HepG2 (cell line): ENCODE measurements around the gene SNX11. TPM values are rescaled to one million over a fixed set of nuclear protein-coding genes. Genes with fewer than 3 reads are reported as not detected.

ENCODE experiments used
- FOSL2 ChIP-seq: sonication (generic); formaldehyde crosslinking; IDR thresholded peaks from 2 replicates; pipeline ENCODE4 v1.4.0; 2020; ENCODE audit warnings: missing genetic modification reagents
- HOXD1 ChIP-seq: sonication (generic); formaldehyde crosslinking; IDR thresholded peaks from 2 replicates; pipeline ENCODE4 v1.5.0; 2020; ENCODE audit warnings: missing genetic modification reagents
- KLF9 ChIP-seq: IDR thresholded peaks from 2 replicates; pipeline ENCODE4 v1.6.1; 2016; ENCODE audit warnings: low read depth
- LBX2 ChIP-seq: sonication (generic); formaldehyde crosslinking; IDR thresholded peaks from 2 replicates; pipeline ENCODE4 v1.5.0; 2020; ENCODE audit warnings: missing genetic modification reagents, mild to moderate bottlenecking, borderline replicate concordance
- MAZ ChIP-seq, 2 experiments: sonication (generic) in 1 of 2; formaldehyde crosslinking in 1 of 2; IDR thresholded peaks; 2 replicates each; pipeline versions ENCODE4 v1.5.0 to v1.6.1; 2012 to 2020; ENCODE audit warnings: low read depth in 2 of 2, mild to moderate bottlenecking in 2 of 2, borderline replicate concordance in 1 of 2, improper control_type of control experiment in 1 of 2, low read length in 1 of 2, missing genetic modification reagents in 1 of 2, moderate library complexity in 1 of 2
- MTF1 ChIP-seq: sonication (generic); formaldehyde crosslinking; IDR thresholded peaks from 2 replicates; pipeline ENCODE4 v1.5.0; 2020; ENCODE audit warnings: missing genetic modification reagents
- NCOR1 ChIP-seq: fragments of 200-600 bp; sonication (generic); IDR thresholded peaks from 2 replicates; pipeline ENCODE4 v1.7.0; 2017; ENCODE audit warnings: antibody characterized with exemption, low read length, borderline replicate concordance
- NONO ChIP-seq, 2 experiments: fragments of 450-650 bp in 1 of 2; sonication (generic) in 1 of 2; formaldehyde crosslinking in 1 of 2; IDR thresholded peaks in 1 of 2; conservative IDR thresholded peaks in 1 of 2; 2 replicates each; pipeline versions ENCODE4 v1.6.1 to v1.8.0; 2017 to 2022; ENCODE audit warnings: mild to moderate bottlenecking in 1 of 2, missing genetic modification reagents in 1 of 2, moderate library complexity in 1 of 2
- REST ChIP-seq, 2 experiments: IDR thresholded peaks; 2 replicates each; pipeline ENCODE4 v1.6.1; 2011 to 2012; ENCODE audit warnings: low read length in 2 of 2, borderline replicate concordance in 1 of 2, low read depth in 1 of 2, mild to moderate bottlenecking in 1 of 2, moderate library complexity in 1 of 2
- SCMH1 ChIP-seq: sonication (generic); formaldehyde crosslinking; IDR thresholded peaks from 2 replicates; pipeline ENCODE4 v1.9.0; 2021; ENCODE audit warnings: missing genetic modification reagents, mild to moderate bottlenecking, borderline replicate concordance
- SIX4 ChIP-seq: sonication (generic); formaldehyde crosslinking; IDR thresholded peaks from 2 replicates; pipeline ENCODE4 v1.4.0; 2020; ENCODE audit warnings: missing genetic modification reagents
- YEATS2 ChIP-seq: sonication (generic); formaldehyde crosslinking; IDR thresholded peaks from 2 replicates; pipeline ENCODE4 v1.4.0; 2020; ENCODE audit warnings: missing genetic modification reagents, borderline replicate concordance
- ZFP37 ChIP-seq: sonication (generic); formaldehyde crosslinking; IDR thresholded peaks from 2 replicates; pipeline ENCODE4 v1.4.0; 2020; ENCODE audit warnings: missing genetic modification reagents, borderline replicate concordance
- ZNF10 ChIP-seq: sonication (generic); formaldehyde crosslinking; IDR thresholded peaks from 2 replicates; pipeline ENCODE4 v1.4.0; 2020; ENCODE audit warnings: mild to moderate bottlenecking, low read depth, missing genetic modification reagents, borderline replicate concordance
- ZNF143 ChIP-seq: sonication (generic); formaldehyde crosslinking; IDR thresholded peaks from 2 replicates; pipeline ENCODE4 v1.4.0; 2020; ENCODE audit warnings: missing genetic modification reagents
- ZNF326 ChIP-seq: sonication (generic); formaldehyde crosslinking; IDR thresholded peaks from 2 replicates; pipeline ENCODE4 v1.4.0; 2020; ENCODE audit warnings: missing genetic modification reagents, borderline replicate concordance
- ZNF33A ChIP-seq: sonication (generic); formaldehyde crosslinking; IDR thresholded peaks from 2 replicates; pipeline ENCODE4 v1.5.1; 2020; ENCODE audit warnings: missing genetic modification reagents, mild to moderate bottlenecking, moderate library complexity, borderline replicate concordance
- ZNF484 ChIP-seq: sonication (generic); formaldehyde crosslinking; IDR thresholded peaks from 2 replicates; pipeline ENCODE4 v1.5.1; 2020; ENCODE audit warnings: mild to moderate bottlenecking, low read depth, missing genetic modification reagents, borderline replicate concordance
- ZNF562 ChIP-seq: sonication (generic); formaldehyde crosslinking; IDR thresholded peaks from 2 replicates; pipeline ENCODE4 v1.8.0; 2022; ENCODE audit warnings: missing genetic modification reagents, borderline replicate concordance
- ZNF83 ChIP-seq: sonication (generic); formaldehyde crosslinking; IDR thresholded peaks from 2 replicates; pipeline ENCODE4 v1.4.0; 2020; ENCODE audit warnings: missing genetic modification reagents, mild to moderate bottlenecking, borderline replicate concordance
- ZSCAN30 ChIP-seq: sonication (generic); formaldehyde crosslinking; IDR thresholded peaks from 2 replicates; pipeline ENCODE4 v1.5.0; 2020; ENCODE audit warnings: mild to moderate bottlenecking, missing genetic modification reagents
- ZSCAN31 ChIP-seq: sonication (generic); formaldehyde crosslinking; IDR thresholded peaks from 2 replicates; pipeline ENCODE4 v1.5.0; 2020; ENCODE audit warnings: low read depth, mild to moderate bottlenecking, missing genetic modification reagents
- polyA plus RNA-seq, 8 experiments: library from polyadenylated mRNA; depleted of rRNA in 3 of 8; stranded (reverse) in 7 of 8; unstranded in 1 of 8; fragments of >200 nt; fragmentation: Illumina TruSeq in 4 of 8; extraction: Trizol in 4 of 8; gene quantifications; 2 replicates each; pipeline versions ENCODE4 v1.2.1 to v1.2.3, GENCODE V29; 2011 to 2016; ENCODE audit warnings: low read depth in 4 of 8, missing spikeins in 1 of 8, mixed read lengths in 1 of 8; ENCODE audit not compliant: insufficient read depth in 1 of 8
- total RNA-seq, 5 experiments: library from RNA; depleted of rRNA; stranded (reverse); fragments of >200 nt; fragmentation: Illumina TruSeq; extraction: Trizol; gene quantifications; 2 replicates each; pipeline ENCODE4 v1.2.3, GENCODE V29; 2016; ENCODE audit warnings: low read depth in 1 of 5
- TF ChIP-seq, protein P1 (sequence below): sonication (generic); formaldehyde crosslinking; IDR thresholded peaks from 2 replicates; pipeline ENCODE4 v1.5.1; 2020; ENCODE audit warnings: mild to moderate bottlenecking, missing genetic modification reagents, borderline replicate concordance

Gene SNX11
- total and polyA plus RNA-seq, 2 of the 13 experiments (the other 11 are each of a cell fraction or from before 2014, with no cell fraction given) = 12.9 to 14.0 TPM

DNA sequence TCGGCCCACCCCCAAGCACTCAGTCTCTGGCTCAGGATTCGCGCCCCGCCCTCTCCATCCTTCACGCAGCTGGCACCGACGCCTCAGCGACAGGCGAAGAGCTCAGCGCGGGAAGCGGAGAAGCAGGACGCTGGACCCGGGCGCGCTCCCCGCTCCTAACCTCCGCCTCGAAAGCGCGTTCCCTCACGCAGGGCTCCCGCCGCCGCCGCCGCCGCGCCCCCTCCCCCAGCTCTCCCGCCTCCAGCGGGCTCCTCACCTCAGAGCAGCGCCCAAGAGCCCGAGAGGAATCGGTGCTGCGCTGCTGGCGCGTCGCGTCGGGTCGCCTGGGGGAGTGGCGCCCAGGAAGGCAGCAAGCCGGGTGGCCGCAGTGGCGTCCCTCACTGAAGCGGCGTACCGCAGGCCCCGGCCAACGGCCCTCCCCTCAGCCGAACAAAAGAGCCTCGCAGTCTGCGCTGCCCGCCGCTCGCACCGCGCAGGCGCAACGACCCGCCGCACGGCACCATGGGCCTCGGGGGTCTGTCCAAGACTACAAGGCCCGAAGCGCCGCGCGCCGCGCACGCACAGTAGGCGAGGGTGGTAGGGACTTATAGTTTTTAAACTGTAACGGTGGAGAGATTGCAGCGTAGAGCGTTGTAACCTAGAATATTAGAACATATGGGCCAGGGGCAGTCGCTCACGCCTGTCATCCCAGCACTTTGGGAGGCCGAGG, 6.4 kb upstream of the SNX11 start, which contains the start of gene CBX1 (continued):
- TF ChIP-seq ZNF33A (CRISPR knock-in tag) = 0 out of 2 replicates have a peak, but pooled peaks have one; percentile 73
- TF ChIP-seq ZSCAN31 (CRISPR knock-in tag) = peak; percentile 89; the same call in 1 of the 2 replicates
- TF ChIP-seq MAZ (IDR thresholded peaks at IDR 0.05; ENCODE audit: borderline replicate concordance, low read depth, low read length) = 0 out of 2 replicates have a peak, but pooled peaks have one; percentile 63
- TF ChIP-seq MAZ (CRISPR knock-in tag; IDR thresholded peaks at IDR 0.05; ENCODE audit: low read depth) = peak; percentile 97
- TF ChIP-seq MTF1 (CRISPR knock-in tag) = no peak
- no peak for TF ChIP-seq ZNF562 (CRISPR knock-in tag)
- TF ChIP-seq LBX2 (CRISPR knock-in tag) = no peak; the same call in 1 of the 2 replicates
- peak; percentile 56; the same call in 1 of the 2 replicates for TF ChIP-seq HOXD1 (CRISPR knock-in tag)
- TF ChIP-seq FOSL2 (CRISPR knock-in tag) = no peak; the same call in 1 of the 2 replicates
- peak; percentile 99 for TF ChIP-seq ZNF143 (CRISPR knock-in tag)
- no peak for TF ChIP-seq NCOR1
- 0 out of 2 replicates have a peak, but pooled peaks have one; percentile 44 for TF ChIP-seq ZNF484
- peak; percentile 64; the same call in 1 of the 2 replicates for TF ChIP-seq SIX4 (CRISPR knock-in tag)
- peak; percentile 52; the same call in 1 of the 2 replicates for TF ChIP-seq ZFP37 (CRISPR knock-in tag)
- TF ChIP-seq REST (IDR thresholded peaks at IDR 0.05; ENCODE audit: borderline replicate concordance in 1 of 2, low read depth in 1 of 2, low read length in 2 of 2) = no peak; a peak in 1 of 4 replicates
- no peak for TF ChIP-seq ZSCAN30 (CRISPR knock-in tag)
- TF ChIP-seq, protein P1, sequence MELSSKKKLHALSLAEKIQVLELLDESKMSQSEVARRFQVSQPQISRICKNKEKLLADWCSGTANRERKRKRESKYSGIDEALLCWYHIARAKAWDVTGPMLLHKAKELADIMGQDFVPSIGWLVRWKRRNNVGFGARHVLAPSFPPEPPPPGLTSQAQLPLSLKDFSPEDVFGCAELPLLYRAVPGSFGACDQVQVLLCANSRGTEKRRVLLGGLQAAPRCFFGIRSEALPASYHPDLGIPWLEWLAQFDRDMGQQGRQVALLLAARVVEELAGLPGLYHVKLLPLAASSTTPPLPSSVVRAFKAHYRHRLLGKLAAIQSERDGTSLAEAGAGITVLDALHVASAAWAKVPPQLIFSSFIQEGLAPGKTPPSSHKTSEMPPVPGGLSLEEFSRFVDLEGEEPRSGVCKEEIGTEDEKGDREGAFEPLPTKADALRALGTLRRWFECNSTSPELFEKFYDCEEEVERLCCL (CRISPR knock-in tag) = 0 out of 2 replicates have a peak, but pooled peaks have one; percentile 36
- peak; percentile 90 for TF ChIP-seq YEATS2
- TF ChIP-seq NONO (IDR thresholded peaks at IDR 0.05) = no peak
- TF ChIP-seq NONO (CRISPR knock-in tag; conservative IDR thresholded peaks at IDR 0.05) = peak; percentile 93
- TF ChIP-seq KLF9 (CRISPR knock-in tag) = no peak
- peak; percentile 25; the same call in 1 of the 2 replicates for TF ChIP-seq ZNF326 (CRISPR knock-in tag)
- no peak for TF ChIP-seq SCMH1 (CRISPR knock-in tag)
- TF ChIP-seq ZNF10 (CRISPR knock-in tag) = no peak
- no peak for TF ChIP-seq ZNF83
